A673 (cell line): Measurements from ENCODE around the gene CCDC80. TPM values are rescaled to one million over a fixed set of nuclear protein-coding genes. Genes with fewer than 3 reads are reported as not detected.

Experiments
- BruUV-seq: library from RNA; stranded (reverse); fragments of 400-500 nt; replicated peaks from 2 replicates; lab custom pipeline; 2021; lab: Mats Ljungman, UMichigan
- CTCF ChIA-PET: fragments of 300-600 bp; sonication (Branson Sonifier 250); formaldehyde crosslinking; loops from one replicate; lab custom pipeline; 2022; ENCODE audit warnings: antibody characterized with exemption; lab: Charles Lee
- POLR2A ChIA-PET: fragments of 300-600 bp; sonication (Branson Sonifier 250); formaldehyde crosslinking; loops from one replicate; lab custom pipeline; 2022; ENCODE audit warnings: antibody characterized with exemption; ENCODE audit not compliant: low non-redundant PET; lab: Charles Lee
- DNase-seq: peaks from one replicate; pipeline ENCODE4 v3.0.0-alpha.2; 2015; ENCODE audit warnings: low spot score
- H3K27ac ChIP-seq: fragments of 200-600 bp; sonication (generic); 2 replicates; pipeline ENCODE4 v1.5.1; 2016; ENCODE audit warnings: mixed run types, low read depth, mild to moderate bottlenecking, mixed read lengths, antibody characterized with exemption, low read length; ENCODE audit not compliant: poor library complexity, severe bottlenecking
- H3K27me3 ChIP-seq: fragments of 200-600 bp; sonication (generic); replicated peaks from 2 replicates; pipeline ENCODE4 v1.6.1; 2017; ENCODE audit warnings: mixed run types, low read depth, mild to moderate bottlenecking, mixed read lengths, antibody characterized with exemption, low read length; ENCODE audit not compliant: insufficient read depth, poor library complexity
- H3K36me3 ChIP-seq: fragments of 200-600 bp; sonication (generic); 2 replicates; pipeline ENCODE4 v1.6.1; 2016; ENCODE audit warnings: mixed run types, mild to moderate bottlenecking, mixed read lengths, antibody characterized with exemption, low read length; ENCODE audit not compliant: insufficient read depth, poor library complexity, severe bottlenecking
- H3K4me1 ChIP-seq: fragments of 200-600 bp; sonication (generic); 2 replicates; pipeline ENCODE4 v1.6.1; 2017; ENCODE audit warnings: mixed run types, mild to moderate bottlenecking, mixed read lengths, antibody characterized with exemption, low read length; ENCODE audit not compliant: insufficient read depth, poor library complexity, severe bottlenecking
- H3K4me3 ChIP-seq: fragments of 200-600 bp; sonication (generic); 2 replicates; pipeline ENCODE4 v1.5.1; 2016; ENCODE audit warnings: low read depth, mixed run types, mild to moderate bottlenecking, mixed read lengths, low read length; ENCODE audit not compliant: poor library complexity, severe bottlenecking
- H3K9me3 ChIP-seq: fragments of 200-600 bp; sonication (generic); 2 replicates; pipeline ENCODE4 v1.6.1; 2016; ENCODE audit warnings: mixed run types, low read depth, mild to moderate bottlenecking, mixed read lengths, antibody characterized with exemption, low read length; ENCODE audit not compliant: poor library complexity, severe bottlenecking
- CTCF ChIP-seq: fragments of 300-800, 200-600 bp; sonication (generic); conservative IDR thresholded peaks from 2 replicates; pipeline ENCODE4 v1.5.1; 2017; ENCODE audit warnings: low read depth, mild to moderate bottlenecking, antibody characterized with exemption, low read length, moderate library complexity, mixed read lengths
- EZH2 ChIP-seq: fragments of 200-600 bp; sonication (generic); IDR thresholded peaks from 2 replicates; pipeline ENCODE4 v1.6.1; 2017; ENCODE audit warnings: borderline replicate concordance, low read depth, mild to moderate bottlenecking, mixed read lengths, antibody characterized with exemption, low read length; ENCODE audit not compliant: poor library complexity, severe bottlenecking
- intact Hi-C: fragments of 100-400 bp; cut with micrococcal nuclease; formaldehyde crosslinking; loops from one replicate; pipeline ENCODE4 v1.10.0; 2022; ENCODE audit not compliant: unreplicated experiment
- total RNA-seq: library from RNA; stranded (reverse); gene quantifications from 2 replicates; pipeline ENCODE4 v1.2.3, GENCODE V29; 2021

CCDC80 gene
- total RNA-seq, 1 experiment from 2014 or later, result 4.7 TPM

- no peaks in the 10 kb centered on the region for H3K27me3 ChIP-seq
- no peaks in the 10 kb centered on the region for H3K4me1 ChIP-seq
- H3K36me3 ChIP-seq, result no peaks in the 10 kb centered on the region
- DNase-seq, result no peak
- no TSS peak for BruUV-seq
- CTCF ChIA-PET, result no interaction called here
- POLR2A ChIA-PET, result no interaction called here
- no peak overlapping the region for H3K27ac ChIP-seq
- no peak overlapping the region for H3K4me3 ChIP-seq
- no peak for TF ChIP-seq EZH2
- TF ChIP-seq CTCF, result no peak
- H3K9me3 ChIP-seq, result no peaks in the 10 kb centered on the region
- intact Hi-C loops, result no loop called here
Observed at GRCh38 chr3:112656043-112656442, 15.1 kb upstream of the CCDC80 start.

GRCh38 chr3:112654979-112655378, 14.0 kb upstream of the CCDC80 start:
- CTCF ChIA-PET, result interaction anchor here (0.5 kb wide), 1 partner anchor 372 kb away, joined by 5 read pairs; no protein-coding TSS in a partner anchor
- Histone ChIP-seq H3K4me3 (no peak overlapping the region), H3K36me3 (no peaks in the 10 kb centered on the region), H3K9me3 (no peaks in the 10 kb centered on the region), H3K27ac (no peak overlapping the region), H3K27me3 (no peaks in the 10 kb centered on the region), H3K4me1 (no peaks in the 10 kb centered on the region)
- POLR2A ChIA-PET, result no interaction called here
- TF ChIP-seq CTCF, result peak; percentile 29; the same call in 1 of the 2 replicates
- TF ChIP-seq EZH2, result no peak
- intact Hi-C loops, result no loop called here
- BruUV-seq, result no TSS peak
- no peak for DNase-seq

- Histone ChIP-seq H3K27me3 (no peaks in the 10 kb centered on the region), H3K4me1 (no peaks in the 10 kb centered on the region), H3K36me3 (no peaks in the 10 kb centered on the region), H3K27ac (no peak overlapping the region), H3K9me3 (no peaks in the 10 kb centered on the region), H3K4me3 (no peak overlapping the region)
- intact Hi-C loops, result no loop called here
- no TSS peak for BruUV-seq
- ChIA-PET CTCF (interaction anchor here (0.7 kb wide), 1 partner anchor 569 kb away, joined by 3 read pairs; no protein-coding TSS in a partner anchor), POLR2A (no interaction called here)
- TF ChIP-seq EZH2, result no peak
- no peak for TF ChIP-seq CTCF
- no peak for DNase-seq
Observed at GRCh38 chr3:112654492-112654891, 13.5 kb upstream of the CCDC80 start.
